ENCODE data around the gene PPP2R5A. TPM values are rescaled to one million over a fixed set of nuclear protein-coding genes. Genes with fewer than 3 reads are reported as not detected.

Gene PPP2R5A
- total RNA-seq, 4 donors from 2014 or later = 43.2 to 88.9 (median 59.5) TPM

DNA sequence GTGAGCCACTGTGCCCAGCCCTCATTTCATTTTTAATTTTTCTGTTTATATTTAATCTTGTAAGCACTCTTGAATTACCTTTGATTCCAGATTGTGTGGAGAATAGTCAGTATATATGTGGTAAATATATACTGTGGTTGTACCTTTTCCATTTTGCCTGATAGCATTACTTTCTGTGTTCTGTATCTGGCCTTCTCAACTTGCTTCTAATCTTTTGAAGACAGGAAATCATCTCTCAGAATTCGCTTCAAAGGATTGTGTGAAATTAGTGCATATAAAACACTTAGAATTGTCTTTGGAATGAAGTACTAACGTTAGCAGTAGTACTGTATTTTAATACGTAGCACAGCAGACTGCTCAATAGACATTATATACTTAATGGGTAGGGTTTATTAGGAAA, 37.9 kb downstream of the PPP2R5A start:
- H3K27me3 ChIP-seq = no peaks in the 10 kb centered on the region
- TF ChIP-seq POLR2AphosphoS5 (IDR thresholded peaks at IDR 0.05) = no peak
- TF ChIP-seq EP300 (IDR thresholded peaks at IDR 0.05) = no peak
- TF ChIP-seq, protein P1, sequence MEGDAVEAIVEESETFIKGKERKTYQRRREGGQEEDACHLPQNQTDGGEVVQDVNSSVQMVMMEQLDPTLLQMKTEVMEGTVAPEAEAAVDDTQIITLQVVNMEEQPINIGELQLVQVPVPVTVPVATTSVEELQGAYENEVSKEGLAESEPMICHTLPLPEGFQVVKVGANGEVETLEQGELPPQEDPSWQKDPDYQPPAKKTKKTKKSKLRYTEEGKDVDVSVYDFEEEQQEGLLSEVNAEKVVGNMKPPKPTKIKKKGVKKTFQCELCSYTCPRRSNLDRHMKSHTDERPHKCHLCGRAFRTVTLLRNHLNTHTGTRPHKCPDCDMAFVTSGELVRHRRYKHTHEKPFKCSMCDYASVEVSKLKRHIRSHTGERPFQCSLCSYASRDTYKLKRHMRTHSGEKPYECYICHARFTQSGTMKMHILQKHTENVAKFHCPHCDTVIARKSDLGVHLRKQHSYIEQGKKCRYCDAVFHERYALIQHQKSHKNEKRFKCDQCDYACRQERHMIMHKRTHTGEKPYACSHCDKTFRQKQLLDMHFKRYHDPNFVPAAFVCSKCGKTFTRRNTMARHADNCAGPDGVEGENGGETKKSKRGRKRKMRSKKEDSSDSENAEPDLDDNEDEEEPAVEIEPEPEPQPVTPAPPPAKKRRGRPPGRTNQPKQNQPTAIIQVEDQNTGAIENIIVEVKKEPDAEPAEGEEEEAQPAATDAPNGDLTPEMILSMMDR (IDR thresholded peaks at IDR 0.05) = no peak
- no peak for TF ChIP-seq POLR2A (IDR thresholded peaks at IDR 0.05)
- WGBS, 2 donors (ENCODE audit: low coverage in 1 of 2) = 59 to 69% methylated on average over 3 of the region's 3 CpGs
- no peak for ATAC-seq
- H3K9me3 ChIP-seq = no peaks in the 10 kb centered on the region
- H3K27ac ChIP-seq = no peak overlapping the region
- no peaks in the 10 kb centered on the region for H3K36me3 ChIP-seq
- H3K4me1 ChIP-seq = peaks cover 0 to 37% (median 0%) of the 10 kb centered on the region in 3 donors
- H3K4me3 ChIP-seq = no peak overlapping the region

DNA sequence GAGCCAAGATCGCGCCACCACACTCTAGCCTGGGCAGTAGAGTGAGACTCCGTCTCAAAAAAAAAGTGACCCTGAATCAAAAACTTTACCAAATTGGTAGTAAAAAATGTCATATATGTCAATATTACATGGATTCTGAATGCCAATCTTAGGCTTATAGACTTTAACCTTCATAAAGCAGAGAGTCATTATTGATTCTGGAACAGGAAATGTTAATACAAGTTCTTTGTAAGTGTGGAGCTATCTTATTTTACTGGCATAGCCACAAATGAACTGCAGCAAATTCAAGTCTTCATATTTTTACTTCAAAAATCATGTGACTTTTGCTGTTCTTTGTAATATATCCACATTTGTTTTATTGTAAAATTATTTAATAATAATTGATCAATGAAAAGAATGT, 41.3 kb downstream of the PPP2R5A start:
- no peak for TF ChIP-seq POLR2AphosphoS5 (IDR thresholded peaks at IDR 0.05)
- H3K9me3 ChIP-seq = no peaks in the 10 kb centered on the region
- H3K27me3 ChIP-seq = no peaks in the 10 kb centered on the region
- H3K4me1 ChIP-seq = peaks cover 0 to 27% (median 0%) of the 10 kb centered on the region in 3 donors
- no peak overlapping the region for H3K4me3 ChIP-seq
- WGBS, 2 donors (ENCODE audit: low coverage in 1 of 2) = 91 to 100% methylated on average over 3 of the region's 3 CpGs
- peaks cover 0 to 18% of the 10 kb centered on the region in 2 donors for H3K36me3 ChIP-seq
- ATAC-seq = no peak
- no peak overlapping the region for H3K27ac ChIP-seq

DNA sequence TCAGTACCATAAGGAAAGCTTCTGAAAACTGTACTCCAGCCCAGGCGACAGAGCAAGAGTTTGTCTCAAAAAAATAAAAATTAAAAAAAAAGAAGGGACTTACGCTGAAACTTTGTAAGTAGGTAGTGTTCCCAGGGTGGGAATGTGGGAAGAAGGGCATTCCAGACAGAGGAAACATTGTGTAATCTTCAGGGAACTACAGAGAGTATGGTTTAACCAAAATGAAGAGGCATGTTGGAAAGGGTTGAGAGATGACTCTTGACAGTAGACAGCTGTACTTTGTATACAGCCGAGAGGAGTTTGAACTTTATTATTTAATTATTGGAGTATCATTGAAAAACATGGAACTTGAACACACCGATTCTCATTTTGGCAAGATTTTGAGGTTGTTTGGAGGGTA, 43.0 kb downstream of the PPP2R5A start:
- H3K36me3 ChIP-seq = peaks cover 0 to 26% of the 10 kb centered on the region in 2 donors
- TF ChIP-seq POLR2AphosphoS5 (IDR thresholded peaks at IDR 0.05) (no peak), POLR2A (IDR thresholded peaks at IDR 0.05) (no peak), EP300 (IDR thresholded peaks at IDR 0.05) (no peak)
- TF ChIP-seq, protein P1 (IDR thresholded peaks at IDR 0.05) = no peak
- 64 to 74% methylated on average over 4 of the region's 4 CpGs for whole genome bisulfite sequencing, 2 donors (ENCODE audit: low coverage in 1 of 2)
- H3K27ac ChIP-seq = no peak overlapping the region
- ATAC-seq = no peak
- no peak overlapping the region for H3K4me3 ChIP-seq
- H3K4me1 ChIP-seq = peaks cover 0 to 17% (median 0%) of the 10 kb centered on the region in 3 donors
- H3K9me3 ChIP-seq = no peaks in the 10 kb centered on the region
- no peaks in the 10 kb centered on the region for H3K27me3 ChIP-seq

DNA sequence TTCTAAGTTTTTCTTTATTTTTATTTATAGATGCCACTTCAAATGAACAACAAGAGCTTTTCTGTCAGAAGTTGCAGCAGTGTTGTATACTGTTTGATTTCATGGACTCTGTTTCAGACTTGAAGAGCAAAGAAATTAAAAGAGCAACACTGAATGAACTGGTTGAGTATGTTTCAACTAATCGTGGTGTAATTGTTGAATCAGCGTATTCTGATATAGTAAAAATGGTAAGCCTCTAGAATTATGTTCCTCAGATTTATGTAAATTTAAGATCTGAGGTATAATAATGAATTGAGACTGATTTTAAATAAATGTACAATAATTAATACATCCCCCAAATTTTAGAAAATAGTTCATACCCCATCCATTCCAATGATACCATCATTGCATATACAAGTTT, 43.9 kb downstream of the PPP2R5A start:
- no peaks in the 10 kb centered on the region for H3K27me3 ChIP-seq
- H3K36me3 ChIP-seq = peaks cover 0 to 35% of the 10 kb centered on the region in 2 donors
- ATAC-seq = no peak
- peaks cover 0 to 17% (median 0%) of the 10 kb centered on the region in 3 donors for H3K4me1 ChIP-seq
- 90 to 94% methylated on average over 2 of the region's 2 CpGs for WGBS, 2 donors (ENCODE audit: low coverage in 1 of 2)
- no peak overlapping the region for H3K4me3 ChIP-seq
- no peak for TF ChIP-seq POLR2A (IDR thresholded peaks at IDR 0.05)
- TF ChIP-seq, protein P1 (IDR thresholded peaks at IDR 0.05) = no peak
- TF ChIP-seq POLR2AphosphoS5 (IDR thresholded peaks at IDR 0.05) = no peak
- no peak for TF ChIP-seq EP300 (IDR thresholded peaks at IDR 0.05)
- no peaks in the 10 kb centered on the region for H3K9me3 ChIP-seq
- no peak overlapping the region for H3K27ac ChIP-seq

DNA sequence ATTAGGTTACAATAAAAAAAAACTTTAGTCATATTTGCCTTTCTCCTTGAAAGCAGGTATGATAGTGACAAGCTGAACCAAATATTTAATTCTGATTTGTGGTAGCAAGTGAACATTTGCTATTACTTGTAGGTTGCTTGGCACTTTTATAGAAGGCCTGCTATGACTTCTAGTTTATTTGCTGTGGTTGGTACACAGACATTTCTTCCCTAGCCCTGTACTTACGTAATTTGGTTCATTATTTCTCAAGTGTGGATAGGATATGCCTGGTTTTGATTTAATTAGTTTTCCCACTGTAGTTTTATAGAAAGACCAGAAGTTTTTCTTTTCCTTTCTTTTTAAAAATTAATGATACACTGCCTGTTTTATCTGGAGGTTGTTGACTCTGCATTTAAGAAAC, 55.9 kb downstream of the PPP2R5A start:
- WGBS, 2 donors (ENCODE audit: low coverage in 1 of 2) = 67 to 91% methylated on average over 1 of the region's 1 CpG
- Histone ChIP-seq H3K9me3 (no peaks in the 10 kb centered on the region), H3K4me3 (no peak overlapping the region), H3K4me1 (no peaks in the 10 kb centered on the region), H3K36me3 (peaks cover 3 to 50% of the 10 kb centered on the region in 2 donors), H3K27ac (no peak overlapping the region), H3K27me3 (no peaks in the 10 kb centered on the region)
- ATAC-seq = no peak
- TF ChIP-seq, protein P1 (IDR thresholded peaks at IDR 0.05) = no peak
- TF ChIP-seq EP300 (IDR thresholded peaks at IDR 0.05) (no peak), POLR2AphosphoS5 (IDR thresholded peaks at IDR 0.05) (no peak), POLR2A (IDR thresholded peaks at IDR 0.05) (no peak)
